B cell (primary cell): ENCODE measurements around the gene GRK5. TPM values are rescaled to one million over a fixed set of nuclear protein-coding genes. Genes with fewer than 3 reads are reported as not detected.

ENCODE experiments used
- ATAC-seq: fragments of 200-7000 bp; cut with Tn5 transposase; one replicate; pipeline ENCODE4 v1.10.0; 2021; ENCODE audit warnings: low read depth, mild to moderate bottlenecking, moderate number of reproducible peaks, moderate library complexity
- CTCF ChIA-PET: fragments of 350-600 bp; sonication (Branson Sonifier 250); formaldehyde crosslinking; loops from one replicate; lab custom pipeline; 2021; ENCODE audit warnings: antibody characterized with exemption, inconsistent platforms; lab: Charles Lee
- POLR2A ChIA-PET: fragments of 350-600 bp; sonication (Branson Sonifier 250); formaldehyde crosslinking; loops from one replicate; lab custom pipeline; 2021; ENCODE audit warnings: antibody characterized with exemption; lab: Charles Lee
- DNase-seq: peaks from one replicate; pipeline ENCODE4 v3.0.0; 2013
- H2AFZ ChIP-seq: 2 replicates; pipeline ENCODE4 v1.6.1; 2012; ENCODE audit warnings: mild to moderate bottlenecking, low read depth, low read length; ENCODE audit not compliant: insufficient read depth, poor library complexity, severe bottlenecking
- H3K27ac ChIP-seq, 2 donors: 1 replicate in 1 of 2; 2 replicates in 1 of 2; pipeline ENCODE4 v1.5.1; 2012 to 2013; ENCODE audit warnings: low read length in 2 of 2, mild to moderate bottlenecking in 2 of 2, moderate library complexity in 1 of 2
- H3K27me3 ChIP-seq, 4 experiments: fragments of 200-600 bp in 1 of 4; sonication (generic) in 1 of 4; replicated peaks in 1 of 4; 1 replicate in 2 of 4; 2 replicates in 2 of 4; pipeline versions ENCODE4 v1.6.1 to v1.7.0; 2013 to 2016; ENCODE audit warnings: low read length in 3 of 4, mild to moderate bottlenecking in 2 of 4, mixed read lengths in 1 of 4, moderate library complexity in 1 of 4; ENCODE audit not compliant: insufficient read depth in 4 of 4, control insufficient read depth in 3 of 4; ENCODE audit errors: control extremely low read depth in 1 of 4
- H3K36me3 ChIP-seq, 2 experiments: replicated peaks in 1 of 2; 1 replicate in 1 of 2; 2 replicates in 1 of 2; pipeline versions ENCODE4 v1.6.1 to v1.7.1; 2013; ENCODE audit warnings: low read length in 1 of 2; ENCODE audit not compliant: insufficient read depth in 2 of 2, control insufficient read depth in 1 of 2; ENCODE audit errors: control extremely low read depth in 1 of 2, extremely low read depth in 1 of 2
- H3K4me1 ChIP-seq, 2 donors: fragments of 200-600 bp in 1 of 2; sonication (generic) in 1 of 2; 1 replicate in 1 of 2; 2 replicates in 1 of 2; pipeline versions ENCODE4 v1.5.1 to v1.6.1; 2013 to 2017; ENCODE audit warnings: low read length in 2 of 2; ENCODE audit not compliant: control insufficient read depth in 2 of 2, insufficient read depth in 2 of 2
- H3K4me2 ChIP-seq: replicated peaks from 2 replicates; pipeline ENCODE3; 2012; ENCODE audit warnings: mild to moderate bottlenecking, low read depth, low read length; ENCODE audit not compliant: poor library complexity, severe bottlenecking
- H3K4me3 ChIP-seq, 5 experiments: fragments of 200-600 bp in 1 of 5; sonication (generic) in 1 of 5; 1 replicate in 3 of 5; 2 replicates in 2 of 5; pipeline versions ENCODE4 v1.5.1 to v1.7.0; 2011 to 2016; ENCODE audit warnings: low read length in 4 of 5, mild to moderate bottlenecking in 4 of 5, low read depth in 2 of 5, control low read depth in 1 of 5, moderate library complexity in 1 of 5; ENCODE audit not compliant: insufficient read depth in 1 of 5; ENCODE audit errors: control extremely low read depth in 1 of 5, extremely low read depth in 1 of 5
- H3K79me2 ChIP-seq: fragments of 200-600 bp; sonication (generic); one replicate; pipeline ENCODE4 v1.6.0; 2016; ENCODE audit warnings: low read length; ENCODE audit not compliant: control insufficient read depth, insufficient read depth
- H3K9ac ChIP-seq: fragments of 200-600 bp; sonication (generic); 2 replicates; pipeline ENCODE4 v1.6.1; 2017; ENCODE audit warnings: mild to moderate bottlenecking, low read length, moderate library complexity
- H3K9me3 ChIP-seq, 3 donors: one replicate each; pipeline versions ENCODE4 v1.6.1 to v1.7.1; 2013; ENCODE audit warnings: low read length in 2 of 3; ENCODE audit not compliant: control insufficient read depth in 2 of 3, insufficient read depth in 1 of 3; ENCODE audit errors: control extremely low read depth in 1 of 3
- H4K20me1 ChIP-seq: 2 replicates; pipeline ENCODE4 v1.6.0; 2012; ENCODE audit warnings: mild to moderate bottlenecking, low read length; ENCODE audit not compliant: insufficient read depth, control insufficient read depth, poor library complexity, severe bottlenecking
- H3K27ac Mint-ChIP-seq: one replicate; pipeline ENCODE4 v1.8.0; 2021; ENCODE audit warnings: mixed read lengths
- H3K27me3 Mint-ChIP-seq: one replicate; pipeline ENCODE4 v1.8.0; 2021; ENCODE audit warnings: mixed read lengths
- H3K4me1 Mint-ChIP-seq: one replicate; pipeline ENCODE4 v1.8.0; 2021; ENCODE audit warnings: mixed read lengths
- H3K4me3 Mint-ChIP-seq: one replicate; pipeline ENCODE4 v1.8.0; 2021; ENCODE audit warnings: mixed read lengths
- H3K9me3 Mint-ChIP-seq: one replicate; pipeline ENCODE4 v1.8.0; 2022; ENCODE audit warnings: mixed read lengths; ENCODE audit not compliant: insufficient read depth
- EZH2 ChIP-seq: IDR thresholded peaks from 2 replicates; pipeline ENCODE4 v1.6.1; 2012; ENCODE audit warnings: borderline replicate concordance, low read depth, mild to moderate bottlenecking, moderate library complexity, low read length; ENCODE audit not compliant: insufficient read depth, poor library complexity, severe bottlenecking
- WGBS: methylation state at CpG from one replicate; pipeline ENCODE4 v1.1.5; 2013; ENCODE audit warnings: missing lambda C conversion rate; ENCODE audit not compliant: insufficient coverage; 5-methylcytosine and 5-hydroxymethylcytosine counted together
- intact Hi-C: fragments of 100-400 bp; cut with micrococcal nuclease; formaldehyde crosslinking; loops from one replicate; pipeline ENCODE4 v1.10.0; 2022
- polyA plus RNA-seq: library from polyadenylated mRNA; depleted of rRNA; stranded (reverse); fragments of >200 nt; gene quantifications from 2 replicates; pipeline ENCODE4 v1.2.3, GENCODE V29; 2012
- total RNA-seq, 2 donors: library from RNA; stranded (reverse); fragments of 120-200 nt in 1 of 2; gene quantifications; 1 replicate in 1 of 2; 2 replicates in 1 of 2; pipeline versions ENCODE4 v1.2.3 to v1.2.4, GENCODE V29; 2013 to 2022
- TF ChIP-seq, protein P1 (sequence below): fragments of 200-600 bp; IDR thresholded peaks from one replicate; pipeline ENCODE4 v1.8.0; 2022; ENCODE audit warnings: antibody characterized with exemption, mild to moderate bottlenecking

The GRK5 gene
- total and polyA plus RNA-seq, 2 donors (not counting 1 experiment from before 2014, with no cell fraction given) = 21.9 to 54.8 TPM

- Mint-ChIP-seq H3K4me1 (peaks cover 33% of the 10 kb centered on the region), H3K9me3 (no peaks in the 10 kb centered on the region), H3K4me3 (no peak overlapping the region)
Measured at GRCh38 chr10:119343011-119343601, 135.7 kb downstream of the GRK5 start.

DNA sequence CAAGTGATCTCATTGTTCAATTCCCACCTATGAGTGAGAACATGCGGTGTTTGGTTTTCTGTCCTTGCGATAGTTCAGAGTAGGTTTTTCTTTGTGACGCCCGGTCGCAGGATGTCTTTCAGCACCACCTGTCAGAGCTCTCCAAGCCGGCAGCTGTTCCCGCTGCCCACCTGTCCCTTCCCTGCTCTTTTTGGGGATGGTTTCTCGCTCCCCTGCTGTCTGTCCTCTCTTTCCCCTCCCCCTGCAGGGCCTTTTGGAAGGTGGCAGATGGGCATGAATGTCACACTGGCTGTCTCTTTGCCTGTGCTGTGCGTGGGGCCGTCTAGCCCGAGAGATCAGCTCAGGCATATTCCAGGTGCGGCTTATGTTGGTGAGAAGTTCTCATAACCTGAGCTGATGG lies 137.0 kb downstream of the GRK5 start:
- Histone ChIP-seq H4K20me1 (peaks cover 34% of the 10 kb centered on the region), H3K27ac (no peak overlapping the region), H3K79me2 (peaks cover 85% of the 10 kb centered on the region), H3K9ac (no peak overlapping the region), H3K4me2 (no peak overlapping the region), H3K27me3 (no peaks in the 10 kb centered on the region), H3K4me3 (no peak overlapping the region), H2AFZ (no peak overlapping the region), H3K36me3 (peaks cover 0 to 16% of the 10 kb centered on the region in 2 experiments), H3K4me1 (peaks cover 0 to 3% of the 10 kb centered on the region in 2 donors), H3K9me3 (no peaks in the 10 kb centered on the region)
- H3K27ac Mint-ChIP-seq = no peak overlapping the region
- no peak overlapping the region for H3K4me3 Mint-ChIP-seq
- ChIA-PET CTCF (no interaction called here), POLR2A (no interaction called here)
- no peaks in the 10 kb centered on the region for H3K27me3 Mint-ChIP-seq
- H3K4me1 Mint-ChIP-seq = peaks cover 33% of the 10 kb centered on the region
- WGBS = 96% methylated on average over 10 of the region's 12 CpGs
- ATAC-seq (no peak), DNase-seq (no peak)
- intact Hi-C loops = no loop called here
- no peaks in the 10 kb centered on the region for H3K9me3 Mint-ChIP-seq
- TF ChIP-seq EZH2 = no peak
- TF ChIP-seq, protein P1, sequence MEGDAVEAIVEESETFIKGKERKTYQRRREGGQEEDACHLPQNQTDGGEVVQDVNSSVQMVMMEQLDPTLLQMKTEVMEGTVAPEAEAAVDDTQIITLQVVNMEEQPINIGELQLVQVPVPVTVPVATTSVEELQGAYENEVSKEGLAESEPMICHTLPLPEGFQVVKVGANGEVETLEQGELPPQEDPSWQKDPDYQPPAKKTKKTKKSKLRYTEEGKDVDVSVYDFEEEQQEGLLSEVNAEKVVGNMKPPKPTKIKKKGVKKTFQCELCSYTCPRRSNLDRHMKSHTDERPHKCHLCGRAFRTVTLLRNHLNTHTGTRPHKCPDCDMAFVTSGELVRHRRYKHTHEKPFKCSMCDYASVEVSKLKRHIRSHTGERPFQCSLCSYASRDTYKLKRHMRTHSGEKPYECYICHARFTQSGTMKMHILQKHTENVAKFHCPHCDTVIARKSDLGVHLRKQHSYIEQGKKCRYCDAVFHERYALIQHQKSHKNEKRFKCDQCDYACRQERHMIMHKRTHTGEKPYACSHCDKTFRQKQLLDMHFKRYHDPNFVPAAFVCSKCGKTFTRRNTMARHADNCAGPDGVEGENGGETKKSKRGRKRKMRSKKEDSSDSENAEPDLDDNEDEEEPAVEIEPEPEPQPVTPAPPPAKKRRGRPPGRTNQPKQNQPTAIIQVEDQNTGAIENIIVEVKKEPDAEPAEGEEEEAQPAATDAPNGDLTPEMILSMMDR = no peak

More at GRCh38 chr10:119343011-119343601, 135.7 kb downstream of the GRK5 start:
- intact Hi-C loops = no loop called here
- Mint-ChIP-seq H3K27ac (no peak overlapping the region), H3K27me3 (no peaks in the 10 kb centered on the region)
- no peaks in the 10 kb centered on the region for H3K9me3 ChIP-seq
- peaks cover 82% of the 10 kb centered on the region for H3K79me2 ChIP-seq
- no peak overlapping the region for H3K4me3 ChIP-seq
- H3K4me1 ChIP-seq = peaks cover 0 to 3% of the 10 kb centered on the region in 2 donors
- peaks cover 34% of the 10 kb centered on the region for H4K20me1 ChIP-seq
- CTCF ChIA-PET = no interaction called here
- no peaks in the 10 kb centered on the region for H3K27me3 ChIP-seq
- POLR2A ChIA-PET = no interaction called here
- WGBS = 98% methylated on average over 7 of the region's 9 CpGs
- peaks cover 0 to 14% of the 10 kb centered on the region in 2 experiments for H3K36me3 ChIP-seq
- no peak overlapping the region for H3K4me2 ChIP-seq
- H2AFZ ChIP-seq = no peak overlapping the region
- H3K27ac ChIP-seq = no peak overlapping the region
- no peak for DNase-seq
- no peak for TF ChIP-seq EZH2
- TF ChIP-seq, protein P1 = no peak
- no peak overlapping the region for H3K9ac ChIP-seq
- ATAC-seq = no peak
